ENCODE measurements around the gene RNF181. TPM values are rescaled to one million over a fixed set of nuclear protein-coding genes. Genes with fewer than 3 reads are reported as not detected.

RNF181 gene
- total RNA-seq, 2 experiments from 2014 or later: 97.8 to 179 TPM

GRCh38 chr2:85584857-85585780, 10.4 kb upstream of the RNF181 start:
- Histone ChIP-seq H3K4me1 (ENCODE audit: insufficient read depth, low read length, poor library complexity, severe bottlenecking) (peaks cover 13% of the 10 kb centered on the region), H3K36me3 (ENCODE audit: insufficient read depth, low read length) (peaks cover 38% of the 10 kb centered on the region), H4K20me1 (ENCODE audit: insufficient read depth, low read length) (no peaks in the 10 kb centered on the region), H3K9me3 (ENCODE audit: low read length) (no peaks in the 10 kb centered on the region), H3K4me2 (ENCODE audit: low read length) (no peak overlapping the region), H3K9me2 (ENCODE audit: insufficient read depth, low read length) (no peaks in the 10 kb centered on the region), H2AFZ (ENCODE audit: low read length) (no peak overlapping the region), H3K79me2 (ENCODE audit: insufficient read depth, low read depth, low read length) (peaks cover 3% of the 10 kb centered on the region; the same call in 1 of the 2 replicates), H3K4me3 (ENCODE audit: low read depth, low read length, poor library complexity, severe bottlenecking) (no peak overlapping the region), H3K27ac (ENCODE audit: low read depth, low read length, poor library complexity, severe bottlenecking) (no peak overlapping the region)
- CTCF ChIA-PET (ENCODE audit: unreplicated experiment): interaction anchor here (1.1 kb wide), 1 partner anchor 10 kb away, joined by 3 read pairs; the partner anchor contains the start of gene RNF181
- TF ChIP-seq CTCF (conservative IDR thresholded peaks at IDR 0.05; ENCODE audit: low read length): no peak
- no peak for TF ChIP-seq EZH2phosphoT487 (IDR thresholded peaks at IDR 0.05; ENCODE audit: borderline replicate concordance, low read depth, low read length)
- no TSS peak for BruUV-seq (replicated peaks)
- intact Hi-C loops (cut with micrococcal nuclease; ENCODE audit: unreplicated experiment): no loop called here
- no peak for DNase-seq (ENCODE audit: low spot score)
- POLR2A ChIA-PET: interaction anchor here (1.0 kb wide), 1 partner anchor 8 kb away, joined by 4 read pairs; the partner anchor contains the start of gene VAMP8

- DNase-seq (ENCODE audit: low spot score): no peak
- ChIA-PET CTCF (ENCODE audit: unreplicated experiment) (interaction anchor here (1.1 kb wide), 1 partner anchor 10 kb away, joined by 3 read pairs; the partner anchor contains the start of gene RNF181), POLR2A (interaction anchor here (1.0 kb wide), 1 partner anchor 8 kb away, joined by 4 read pairs; the partner anchor contains the start of gene VAMP8)
- Histone ChIP-seq H3K4me3 (ENCODE audit: low read depth, low read length, poor library complexity, severe bottlenecking) (no peak overlapping the region), H4K20me1 (ENCODE audit: insufficient read depth, low read length) (no peaks in the 10 kb centered on the region), H3K9me3 (ENCODE audit: low read length) (no peaks in the 10 kb centered on the region), H3K36me3 (ENCODE audit: insufficient read depth, low read length) (peaks cover 33% of the 10 kb centered on the region), H2AFZ (ENCODE audit: low read length) (no peak overlapping the region), H3K4me2 (ENCODE audit: low read length) (no peak overlapping the region), H3K27ac (ENCODE audit: low read depth, low read length, poor library complexity, severe bottlenecking) (no peak overlapping the region), H3K4me1 (ENCODE audit: insufficient read depth, low read length, poor library complexity, severe bottlenecking) (peaks cover 13% of the 10 kb centered on the region), H3K9me2 (ENCODE audit: insufficient read depth, low read length) (no peaks in the 10 kb centered on the region), H3K79me2 (ENCODE audit: insufficient read depth, low read depth, low read length) (no peaks in the 10 kb centered on the region)
- BruUV-seq (replicated peaks): no TSS peak
- TF ChIP-seq EZH2phosphoT487 (IDR thresholded peaks at IDR 0.05; ENCODE audit: borderline replicate concordance, low read depth, low read length) (no peak), CTCF (conservative IDR thresholded peaks at IDR 0.05; ENCODE audit: low read length) (no peak)
- intact Hi-C loops (cut with micrococcal nuclease; ENCODE audit: unreplicated experiment): no loop called here
These were observed 9.8 kb upstream of the RNF181 start for GRCh38 chr2:85585781-85586105.
